Measurements from ENCODE around the gene RERE.

DNA sequence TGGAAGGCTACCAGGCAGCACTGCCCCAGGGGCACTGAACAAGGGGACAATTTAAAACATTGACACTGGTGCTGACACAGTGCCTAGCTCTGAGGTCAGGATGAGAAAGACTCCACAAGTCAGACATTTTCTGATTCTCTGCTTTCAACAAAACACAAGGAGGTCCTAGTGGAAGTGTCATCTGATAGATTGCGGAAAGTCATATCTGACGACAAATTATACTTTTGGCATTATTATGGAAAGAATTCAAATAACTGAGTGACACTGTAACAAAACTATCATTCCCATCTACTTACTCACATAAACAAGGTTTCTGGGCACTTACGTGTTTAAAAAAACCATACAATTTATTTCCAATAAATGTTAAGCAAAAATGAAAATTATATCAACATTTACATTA lies 376.0 kb downstream of the RERE start:
- TF ChIP-seq, protein P1, sequence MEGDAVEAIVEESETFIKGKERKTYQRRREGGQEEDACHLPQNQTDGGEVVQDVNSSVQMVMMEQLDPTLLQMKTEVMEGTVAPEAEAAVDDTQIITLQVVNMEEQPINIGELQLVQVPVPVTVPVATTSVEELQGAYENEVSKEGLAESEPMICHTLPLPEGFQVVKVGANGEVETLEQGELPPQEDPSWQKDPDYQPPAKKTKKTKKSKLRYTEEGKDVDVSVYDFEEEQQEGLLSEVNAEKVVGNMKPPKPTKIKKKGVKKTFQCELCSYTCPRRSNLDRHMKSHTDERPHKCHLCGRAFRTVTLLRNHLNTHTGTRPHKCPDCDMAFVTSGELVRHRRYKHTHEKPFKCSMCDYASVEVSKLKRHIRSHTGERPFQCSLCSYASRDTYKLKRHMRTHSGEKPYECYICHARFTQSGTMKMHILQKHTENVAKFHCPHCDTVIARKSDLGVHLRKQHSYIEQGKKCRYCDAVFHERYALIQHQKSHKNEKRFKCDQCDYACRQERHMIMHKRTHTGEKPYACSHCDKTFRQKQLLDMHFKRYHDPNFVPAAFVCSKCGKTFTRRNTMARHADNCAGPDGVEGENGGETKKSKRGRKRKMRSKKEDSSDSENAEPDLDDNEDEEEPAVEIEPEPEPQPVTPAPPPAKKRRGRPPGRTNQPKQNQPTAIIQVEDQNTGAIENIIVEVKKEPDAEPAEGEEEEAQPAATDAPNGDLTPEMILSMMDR (IDR thresholded peaks at IDR 0.05): no peak
- no peak for TF ChIP-seq POLR2A (IDR thresholded peaks at IDR 0.05)

All from thyroid gland (tissue), 4 donors.